Heart left ventricle (tissue), 16 donors: ENCODE data around the gene NTM. TPM values are rescaled to one million over a fixed set of nuclear protein-coding genes. Genes with fewer than 3 reads are reported as not detected.

ENCODE experiments used
- ATAC-seq, 4 donors: fragments of 200-7000 bp; cut with Tn5 transposase; one replicate each; pipeline ENCODE4 v1.9.1; 2020 to 2022; ENCODE audit warnings: moderate library complexity in 4 of 4, mild to moderate bottlenecking in 3 of 4, moderate number of reproducible peaks in 1 of 4
- DNase-seq, 5 donors: peaks; one replicate each; pipeline ENCODE4 v3.0.0-alpha.2; 2020
- H3K27ac ChIP-seq, 12 donors: fragments of 200-600 bp; sonication (generic) in 4 of 12; one replicate each; pipeline versions ENCODE4 v1.5.0 to v1.8.0; 2016 to 2022; ENCODE audit warnings: mild to moderate bottlenecking in 2 of 12
- H3K27me3 ChIP-seq, 9 donors: fragments of 200-600 bp; sonication (generic) in 2 of 9; one replicate each; pipeline versions ENCODE4 v1.5.1 to v1.8.0; 2016 to 2022; ENCODE audit warnings: mild to moderate bottlenecking in 3 of 9
- H3K36me3 ChIP-seq, 9 donors: fragments of 200-600 bp; sonication (generic) in 2 of 9; one replicate each; pipeline versions ENCODE4 v1.5.0 to v1.8.0; 2018 to 2022; ENCODE audit warnings: mild to moderate bottlenecking in 2 of 9
- H3K4me1 ChIP-seq, 12 donors: fragments of 200-600 bp; sonication (generic) in 4 of 12; one replicate each; pipeline versions ENCODE4 v1.5.0 to v1.8.0; 2016 to 2022; ENCODE audit warnings: mild to moderate bottlenecking in 3 of 12
- H3K4me3 ChIP-seq, 12 donors: fragments of 200-600 bp; sonication (generic) in 4 of 12; one replicate each; pipeline versions ENCODE4 v1.5.0 to v1.8.0; 2017 to 2022; ENCODE audit warnings: mild to moderate bottlenecking in 9 of 12, moderate library complexity in 4 of 12
- H3K9me3 ChIP-seq, 12 donors: fragments of 200-600 bp; sonication (generic) in 4 of 12; one replicate each; pipeline versions ENCODE4 v1.5.0 to v1.8.0; 2016 to 2022; ENCODE audit warnings: mild to moderate bottlenecking in 1 of 12
- POLR2A ChIP-seq, 2 donors: fragments of 450-650 bp; IDR thresholded peaks; one replicate each; pipeline ENCODE4 v1.6.1; 2017; ENCODE audit warnings: antibody characterized with exemption in 2 of 2, mild to moderate bottlenecking in 2 of 2, moderate library complexity in 2 of 2
- WGBS, 4 donors: extraction: QIAGEN DNeasy Blood & Tissue Kit in 2 of 4; methylation state at CpG; one replicate each; pipeline versions ENCODE4 v1.1.5 to v1.1.7; 2013 to 2018; 5-methylcytosine and 5-hydroxymethylcytosine counted together
- intact Hi-C, 10 donors: fragments of 100-400 bp; cut with DNase I; formaldehyde crosslinking; loops; one replicate each; pipeline versions ENCODE4 v1.11.1 to v1.14.2; 2022
- polyA plus RNA-seq, 2 donors: library from polyadenylated mRNA; stranded (reverse); fragments of 200-250 nt; gene quantifications; one replicate each; pipeline ENCODE4 v1.2.3, GENCODE V29; 2013
- total RNA-seq, 9 donors: library from RNA; depleted of rRNA in 2 of 9; stranded (reverse); fragments of >200 nt in 2 of 9; fragmentation: NEBNext Ultra II Directional in 3 of 9; extraction: Animal tissue kit (Norgen Biotek cat#: 25700) in 3 of 9; gene quantifications; one replicate each; pipeline versions ENCODE4 v1.1.0 to v1.2.4, GENCODE V29; 2016 to 2023
- TF ChIP-seq, protein P1 (sequence below), 12 donors: fragments of 200-600 bp; sonication (generic) in 4 of 12; IDR thresholded peaks; one replicate each; pipeline versions ENCODE4 v1.5.0 to v1.8.0; 2018 to 2022; ENCODE audit warnings: antibody characterized with exemption in 12 of 12, mild to moderate bottlenecking in 5 of 12
- donor health status: ischemic (EF 13 %, LVEDD 7.1; RV severe dilation, severe dysfunction).
- donor health status: healthy with polysubstance abuse.
- donor health status: DM: no; HTN: yes; CAD: no.
- donor health status: DM: no; HTN: no; CAD: no.
- donor health status: ischemic (EF 25% LVEDD 6.9; RV normal size, moderate dysfunction).
- donor health status: ischemic (EF 25% LVEDD 5.7; RV mildly dilated, moderate dysfunction).
- donor health status: healthy.
- donor health status: DM: yes; HTN: yes; CAD: no.
- donor health status: ischemic (EF 35%, LVEDD 5.7; RV mildly dilated, moderate dysfunction).
- donor health status: nonischemic (EF 11% LVEDD 7.7; RV severe dilation, severe dysfunction).
- donor health status: DM: yes; HTN: yes; CAD: no.
- donor health status: PGD.
- donor health status: ischemic (EF 29% LVEDD 5.4; RV normal size, mild dysfunction).
- donor health status: nonischemic (EF 23%, LVEDD 6.1; RV moderate dilation, normal function).

The NTM gene
- total and polyA plus RNA-seq, 11 donors, result 0.40 to 7.7 (median 1.5) TPM

DNA sequence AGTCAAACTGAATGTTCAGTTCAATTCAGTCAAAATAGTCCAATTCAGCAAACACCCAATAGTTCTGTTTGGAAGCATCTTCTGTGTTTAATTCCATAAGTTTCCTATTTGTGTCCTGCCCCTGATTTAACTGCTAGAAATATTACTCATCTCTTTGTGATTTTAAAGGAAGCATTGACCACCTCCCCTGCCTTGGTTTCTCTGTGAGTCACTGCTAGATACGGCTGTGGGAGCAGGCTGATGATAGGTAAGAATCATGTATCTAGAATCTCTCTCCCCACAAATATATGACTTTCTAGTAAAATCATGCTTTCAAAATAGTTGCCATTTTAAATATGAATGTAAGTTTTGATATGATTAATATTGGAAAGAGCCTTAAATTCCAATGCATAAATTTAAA is 888.5 kb downstream of the NTM start:
- H3K36me3 ChIP-seq, result no peaks in the 10 kb centered on the region
- H3K9me3 ChIP-seq, result no peaks in the 10 kb centered on the region
- WGBS, 4 donors, result 75 to 90% (median 87%) methylated on average over 1 of the region's 1 CpG
- peaks cover 0 to 6% (median 0%) of the 10 kb centered on the region in 9 donors for H3K27me3 ChIP-seq
- no peak overlapping the region for H3K27ac ChIP-seq
- DNase-seq, result no peak
- H3K4me3 ChIP-seq, result no peak overlapping the region
- no peak for TF ChIP-seq POLR2A (IDR thresholded peaks at IDR 0.05)
- TF ChIP-seq, protein P1, sequence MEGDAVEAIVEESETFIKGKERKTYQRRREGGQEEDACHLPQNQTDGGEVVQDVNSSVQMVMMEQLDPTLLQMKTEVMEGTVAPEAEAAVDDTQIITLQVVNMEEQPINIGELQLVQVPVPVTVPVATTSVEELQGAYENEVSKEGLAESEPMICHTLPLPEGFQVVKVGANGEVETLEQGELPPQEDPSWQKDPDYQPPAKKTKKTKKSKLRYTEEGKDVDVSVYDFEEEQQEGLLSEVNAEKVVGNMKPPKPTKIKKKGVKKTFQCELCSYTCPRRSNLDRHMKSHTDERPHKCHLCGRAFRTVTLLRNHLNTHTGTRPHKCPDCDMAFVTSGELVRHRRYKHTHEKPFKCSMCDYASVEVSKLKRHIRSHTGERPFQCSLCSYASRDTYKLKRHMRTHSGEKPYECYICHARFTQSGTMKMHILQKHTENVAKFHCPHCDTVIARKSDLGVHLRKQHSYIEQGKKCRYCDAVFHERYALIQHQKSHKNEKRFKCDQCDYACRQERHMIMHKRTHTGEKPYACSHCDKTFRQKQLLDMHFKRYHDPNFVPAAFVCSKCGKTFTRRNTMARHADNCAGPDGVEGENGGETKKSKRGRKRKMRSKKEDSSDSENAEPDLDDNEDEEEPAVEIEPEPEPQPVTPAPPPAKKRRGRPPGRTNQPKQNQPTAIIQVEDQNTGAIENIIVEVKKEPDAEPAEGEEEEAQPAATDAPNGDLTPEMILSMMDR (IDR thresholded peaks at IDR 0.05), result no peak
- no peaks in the 10 kb centered on the region for H3K4me1 ChIP-seq
- ATAC-seq, result no peak
- intact Hi-C loops, result no loop called here

DNA sequence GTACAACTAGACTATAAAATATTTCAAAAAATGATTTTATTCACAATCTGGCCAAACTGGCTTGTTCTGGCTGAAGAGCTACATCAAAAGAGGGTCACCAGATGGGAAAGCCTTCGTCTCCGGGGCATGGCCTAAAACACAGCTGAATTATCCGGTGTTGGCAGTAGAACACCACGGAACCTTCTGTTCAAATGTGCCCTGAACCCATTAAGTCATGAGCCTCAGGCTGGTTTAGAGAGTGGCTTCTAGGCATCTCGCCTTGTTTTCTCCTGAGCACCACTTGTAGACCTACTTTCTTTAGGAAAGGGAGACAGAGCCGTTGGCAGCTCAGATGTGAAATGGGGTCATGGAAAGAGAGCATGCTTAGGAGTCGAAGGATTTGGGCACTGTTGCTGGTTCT is 890.2 kb downstream of the NTM start:
- 85 to 92% (median 90%) methylated on average over 7 of the region's 7 CpGs for WGBS, 4 donors
- ATAC-seq, result no peak

DNA sequence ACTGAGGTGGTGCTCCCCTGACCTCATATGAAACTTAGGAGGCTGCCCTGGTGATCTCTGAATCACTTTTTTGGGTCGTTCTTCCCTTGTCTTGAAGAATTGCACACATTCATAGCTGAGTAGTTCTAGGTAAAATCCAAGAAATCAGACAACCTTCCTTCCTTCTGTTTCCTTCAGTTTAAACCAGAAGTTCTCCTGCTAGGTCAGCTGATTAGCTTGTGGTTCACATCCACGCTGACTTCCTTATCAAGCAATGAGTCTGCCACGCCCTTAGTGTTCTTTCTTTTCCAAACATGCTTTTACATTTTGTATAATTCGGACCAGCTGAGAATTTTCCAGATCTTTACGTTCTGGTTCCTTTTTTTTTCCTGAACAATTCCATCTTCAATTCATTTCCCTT is 892.8 kb downstream of the NTM start:
- Histone ChIP-seq H3K4me3 (no peak overlapping the region), H3K9me3 (no peaks in the 10 kb centered on the region), H3K27ac (no peak overlapping the region), H3K4me1 (no peaks in the 10 kb centered on the region), H3K36me3 (no peaks in the 10 kb centered on the region), H3K27me3 (no peaks in the 10 kb centered on the region)
- 43 to 67% (median 61%) methylated on average over 5 of the region's 5 CpGs for WGBS, 4 donors
- intact Hi-C loops, result no loop called here
- no peak for TF ChIP-seq POLR2A (IDR thresholded peaks at IDR 0.05)
- TF ChIP-seq, protein P1 (IDR thresholded peaks at IDR 0.05), result no peak
- DNase-seq (no peak), ATAC-seq (no peak)

More for the DNA sequence above, 890.2 kb downstream of the NTM start:
- H3K27ac ChIP-seq, result no peak overlapping the region
- H3K4me1 ChIP-seq, result no peaks in the 10 kb centered on the region
- no peaks in the 10 kb centered on the region for H3K36me3 ChIP-seq
- DNase-seq, result no peak
- peaks cover 0 to 6% (median 0%) of the 10 kb centered on the region in 9 donors for H3K27me3 ChIP-seq
- intact Hi-C loops, result no loop called here
- no peak for TF ChIP-seq POLR2A (IDR thresholded peaks at IDR 0.05)
- TF ChIP-seq, protein P1 (IDR thresholded peaks at IDR 0.05), result no peak
- H3K9me3 ChIP-seq, result no peaks in the 10 kb centered on the region
- no peak overlapping the region for H3K4me3 ChIP-seq

DNA sequence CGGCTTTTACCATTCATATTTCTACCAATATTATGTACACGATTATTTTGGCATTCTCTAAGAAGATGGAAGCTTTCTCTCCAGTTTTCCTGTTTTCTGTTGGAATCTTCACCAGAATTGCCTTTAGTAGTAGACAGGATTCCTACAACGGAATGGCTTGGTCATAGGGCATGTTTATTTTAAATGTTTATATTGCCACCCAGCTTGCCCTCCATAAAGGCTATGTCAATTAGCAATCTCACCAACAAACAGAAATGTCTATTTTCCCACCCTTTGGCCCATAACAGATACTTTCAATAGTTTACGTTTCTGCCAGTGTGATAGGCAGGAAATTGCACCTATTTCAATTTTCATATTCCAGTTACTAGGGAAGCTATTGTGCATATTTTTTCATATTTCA is 893.5 kb downstream of the NTM start:
- Histone ChIP-seq H3K4me3 (no peak overlapping the region), H3K27ac (no peak overlapping the region), H3K4me1 (no peaks in the 10 kb centered on the region), H3K27me3 (no peaks in the 10 kb centered on the region), H3K9me3 (no peaks in the 10 kb centered on the region), H3K36me3 (no peaks in the 10 kb centered on the region)
- TF ChIP-seq, protein P1 (IDR thresholded peaks at IDR 0.05), result no peak
- TF ChIP-seq POLR2A (IDR thresholded peaks at IDR 0.05), result no peak
- ATAC-seq (no peak), DNase-seq (no peak)
- intact Hi-C loops, result no loop called here
- WGBS, 4 donors, result 84 to 88% (median 87%) methylated on average over 4 of the region's 4 CpGs
